Measurements from ENCODE around the gene TPCN2. TPM values are rescaled to one million over a fixed set of nuclear protein-coding genes. Genes with fewer than 3 reads are reported as not detected.

The TPCN2 gene
- total RNA-seq, 2 experiments from 2014 or later: 18.0 to 22.1 TPM

DNA sequence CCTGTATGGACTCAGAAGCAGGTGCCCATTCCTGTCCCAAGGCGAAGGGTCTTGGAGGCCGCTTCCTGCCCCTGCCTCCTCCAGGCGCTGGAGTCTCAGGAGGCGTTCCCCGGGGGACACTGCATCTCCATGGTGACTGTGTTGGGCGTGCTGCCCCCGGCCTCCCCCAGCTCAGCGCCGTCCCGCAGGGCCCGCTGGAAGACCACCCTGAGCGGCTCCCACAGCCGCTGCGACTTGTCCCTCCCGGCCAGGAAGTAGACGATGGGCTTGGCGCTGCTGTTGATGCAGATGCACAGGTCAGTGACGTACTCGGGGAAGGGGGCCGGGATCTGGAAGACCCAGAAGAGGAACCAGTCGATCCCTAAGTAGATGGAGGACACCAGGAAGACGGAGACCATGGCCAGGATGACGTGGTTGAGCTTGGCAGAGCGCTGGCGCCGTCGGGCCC is 43.5 kb upstream of the TPCN2 start:
- no peaks in the 10 kb centered on the region for H3K36me3 Mint-ChIP-seq (ENCODE audit: low read depth)
- H3K4me3 Mint-ChIP-seq: no peak overlapping the region
- H3K9me3 Mint-ChIP-seq: no peaks in the 10 kb centered on the region
- H3K27me3 Mint-ChIP-seq: peaks cover 4% of the 10 kb centered on the region
- no peaks in the 10 kb centered on the region for H3K4me1 Mint-ChIP-seq
- CTCF ChIA-PET: no interaction called here
- no peak for DNase-seq
- H3K27ac Mint-ChIP-seq: no peak overlapping the region
- POLR2A ChIA-PET: no interaction called here

DNA sequence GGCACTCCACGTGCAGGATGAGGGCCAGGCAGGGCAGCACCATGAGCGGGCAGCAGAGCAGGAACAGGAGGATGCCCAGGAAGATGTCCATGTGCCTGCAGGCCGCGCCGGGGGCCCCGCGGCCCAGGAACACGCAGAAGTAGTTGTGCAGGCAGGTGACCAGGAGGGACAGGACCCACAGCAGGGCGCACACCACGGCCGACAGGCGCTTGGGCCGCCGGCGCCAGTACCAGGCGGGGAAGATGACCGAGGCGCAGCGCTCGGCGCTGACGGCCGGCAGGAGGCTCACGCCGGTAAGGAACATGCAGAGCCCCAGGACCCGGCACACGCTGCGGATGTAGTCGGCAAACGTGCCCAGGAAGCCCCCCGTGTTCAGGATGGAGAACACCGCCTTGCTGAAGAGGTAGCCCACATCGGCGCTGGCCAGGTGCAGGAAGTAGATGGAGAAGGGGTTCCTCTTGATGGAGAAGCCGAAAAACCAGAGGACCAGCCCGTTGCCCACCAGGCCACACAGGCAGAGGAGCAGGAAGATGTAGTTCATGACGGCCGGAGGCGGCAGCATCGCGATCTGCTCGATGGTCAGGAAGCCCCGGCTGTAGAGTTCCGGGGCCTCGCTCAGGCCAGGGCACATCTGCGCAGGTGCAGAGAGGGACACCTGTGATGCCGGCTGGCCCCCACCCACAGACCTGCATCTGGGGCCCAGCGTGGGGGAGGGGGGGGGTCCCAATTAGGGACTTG is 42.9 kb upstream of the TPCN2 start:
- ChIA-PET POLR2A (no interaction called here), CTCF (no interaction called here)
- no peak for DNase-seq
- H3K9me3 Mint-ChIP-seq: no peaks in the 10 kb centered on the region
- H3K4me1 Mint-ChIP-seq: no peaks in the 10 kb centered on the region
- H3K36me3 Mint-ChIP-seq (ENCODE audit: low read depth): no peaks in the 10 kb centered on the region
- peaks cover 7% of the 10 kb centered on the region for H3K27me3 Mint-ChIP-seq
- H3K4me3 Mint-ChIP-seq: no peak overlapping the region
- no peak overlapping the region for H3K27ac Mint-ChIP-seq

DNA sequence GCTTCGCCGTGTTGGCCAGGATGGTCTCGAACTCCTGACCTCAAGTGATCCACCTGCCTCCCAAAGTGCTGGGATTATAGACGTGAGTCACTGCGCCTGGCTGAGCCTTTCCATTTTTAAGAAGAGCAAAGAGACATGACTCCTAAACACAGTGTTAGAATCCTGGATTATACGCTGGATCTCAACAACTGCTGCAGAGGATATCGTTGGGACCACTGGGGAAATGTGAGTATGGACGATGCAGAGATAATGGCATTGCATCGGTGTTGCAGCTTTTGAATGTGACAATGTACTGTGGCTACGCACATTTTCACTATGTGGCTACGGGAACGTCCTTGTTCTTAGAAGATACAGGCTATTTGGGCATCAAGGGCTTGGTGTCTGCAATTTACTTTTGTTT is 41.9 kb upstream of the TPCN2 start:
- DNase-seq: no peak
- H3K4me1 Mint-ChIP-seq: peaks cover 5% of the 10 kb centered on the region
- H3K9me3 Mint-ChIP-seq: no peaks in the 10 kb centered on the region
- CTCF ChIA-PET: no interaction called here
- POLR2A ChIA-PET: no interaction called here
- H3K4me3 Mint-ChIP-seq: no peak overlapping the region
- no peak overlapping the region for H3K27ac Mint-ChIP-seq
- no peaks in the 10 kb centered on the region for H3K36me3 Mint-ChIP-seq (ENCODE audit: low read depth)
- H3K27me3 Mint-ChIP-seq: peaks cover 13% of the 10 kb centered on the region

DNA sequence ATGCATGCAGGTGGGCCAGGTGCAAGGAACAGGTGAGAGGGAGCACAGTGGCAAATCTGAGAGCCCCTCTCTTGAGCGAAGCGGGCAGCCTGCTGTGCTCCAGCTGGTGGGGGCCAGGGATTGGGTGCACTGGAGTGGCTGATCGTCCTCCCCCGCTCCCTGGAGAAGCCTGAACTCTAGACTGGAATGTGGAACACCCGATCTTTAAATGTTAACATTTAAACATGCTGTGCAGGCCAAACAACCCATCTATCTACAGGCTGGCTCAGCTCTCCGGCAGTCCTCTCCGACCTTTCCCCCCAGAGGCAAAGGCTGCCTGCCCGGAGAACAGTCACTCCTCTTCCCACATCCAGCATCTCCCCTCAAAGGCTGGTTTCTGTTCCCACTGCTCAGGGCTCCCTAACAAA is 40.8 kb upstream of the TPCN2 start:
- H3K36me3 Mint-ChIP-seq (ENCODE audit: low read depth): no peaks in the 10 kb centered on the region
- H3K27me3 Mint-ChIP-seq: peaks cover 23% of the 10 kb centered on the region
- DNase-seq: no peak
- H3K4me3 Mint-ChIP-seq: no peak overlapping the region
- peaks cover 5% of the 10 kb centered on the region for H3K4me1 Mint-ChIP-seq
- ChIA-PET POLR2A (no interaction called here), CTCF (interaction anchor here (0.7 kb wide), 1 partner anchor 444 kb away, joined by 3 read pairs; no protein-coding TSS in a partner anchor)
- no peak overlapping the region for H3K27ac Mint-ChIP-seq
- H3K9me3 Mint-ChIP-seq: no peaks in the 10 kb centered on the region

DNA sequence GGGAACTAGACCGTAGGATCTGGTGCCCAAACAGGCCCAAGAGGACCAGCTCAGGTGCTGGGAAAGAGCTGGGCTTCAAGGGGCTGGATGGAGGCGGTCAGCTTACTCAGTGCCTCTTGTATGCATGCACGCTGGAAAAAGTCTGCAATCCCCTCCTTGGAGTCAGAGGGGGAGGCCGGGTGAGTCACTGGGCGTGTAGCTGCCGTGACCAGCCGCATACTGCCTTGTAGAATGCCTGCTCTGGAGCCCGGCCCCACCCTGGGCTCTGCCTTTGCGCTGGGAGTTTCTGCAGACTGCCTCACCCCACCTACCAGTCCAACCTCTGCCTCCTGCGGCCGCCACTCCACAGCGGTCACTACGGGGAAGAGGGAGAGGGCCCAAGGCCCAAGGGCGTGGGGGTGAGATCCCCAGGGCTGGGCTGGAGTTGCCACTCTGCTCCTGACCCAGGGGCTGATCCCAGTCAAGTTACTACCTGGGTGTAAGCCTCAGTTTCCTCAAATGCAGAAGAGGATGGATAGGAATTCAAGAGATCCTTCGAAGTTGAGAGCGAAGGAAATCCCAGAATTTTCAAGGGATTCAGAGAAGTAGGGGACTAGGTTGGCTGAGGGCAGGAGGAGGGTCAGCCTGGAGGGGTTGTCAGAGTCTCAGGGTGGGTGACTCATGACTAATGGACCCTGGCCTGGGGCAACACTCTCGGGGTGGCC is 39.8 kb upstream of the TPCN2 start:
- Mint-ChIP-seq H3K36me3 (ENCODE audit: low read depth) (no peaks in the 10 kb centered on the region), H3K9me3 (no peaks in the 10 kb centered on the region), H3K27ac (no peak overlapping the region), H3K4me1 (peaks cover 5% of the 10 kb centered on the region), H3K4me3 (no peak overlapping the region), H3K27me3 (peaks cover 26% of the 10 kb centered on the region)
- no peak for DNase-seq
- CTCF ChIA-PET: no interaction called here
- POLR2A ChIA-PET: no interaction called here

DNA sequence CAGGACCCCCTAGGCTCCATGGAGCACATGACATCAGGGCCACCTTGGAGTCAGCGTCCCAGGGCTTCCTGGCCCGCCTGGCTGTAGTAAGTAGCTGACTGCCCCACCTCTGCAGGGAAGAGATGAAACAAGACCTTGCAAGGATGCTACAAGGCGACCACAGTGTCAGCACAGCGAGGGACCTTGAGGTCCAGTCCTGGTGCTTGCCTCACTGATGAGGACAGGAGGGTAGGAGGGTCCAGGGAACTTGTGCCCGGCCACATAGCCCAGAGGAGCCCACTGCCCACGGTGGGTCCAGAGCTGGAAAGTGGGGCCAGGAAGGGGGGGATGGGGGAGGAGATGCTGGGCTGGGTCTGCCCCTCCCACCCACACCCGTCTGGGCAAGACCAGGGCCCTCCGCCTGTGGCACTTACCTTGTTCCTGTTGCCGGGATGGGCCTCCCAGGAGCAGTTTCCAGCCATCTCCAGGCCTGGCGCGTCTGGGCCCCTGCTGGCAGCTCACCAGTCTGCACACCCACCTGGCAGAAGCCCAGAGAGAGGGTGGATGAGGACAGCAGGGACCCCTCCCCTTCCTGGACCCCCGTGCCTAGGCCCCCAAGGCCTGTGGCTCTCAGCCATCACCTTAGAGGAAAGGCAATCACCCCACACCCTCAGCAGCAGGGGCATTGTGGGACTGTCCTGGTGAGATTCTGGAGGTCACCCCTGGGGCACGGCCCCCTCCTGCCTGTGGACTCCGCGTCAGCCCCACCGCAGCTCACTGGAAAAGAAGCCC is 39.1 kb upstream of the TPCN2 start:
- ChIA-PET CTCF (interaction anchor here (0.6 to 1.5 kb wide), 2 partner anchors 12 to 26 kb away, joined by 3 to 4 read pairs; no protein-coding TSS in a partner anchor), POLR2A (no interaction called here)
- no peaks in the 10 kb centered on the region for H3K36me3 Mint-ChIP-seq (ENCODE audit: low read depth)
- H3K27me3 Mint-ChIP-seq: peaks cover 26% of the 10 kb centered on the region
- H3K4me1 Mint-ChIP-seq: peaks cover 5% of the 10 kb centered on the region
- H3K4me3 Mint-ChIP-seq: no peak overlapping the region
- no peak overlapping the region for H3K27ac Mint-ChIP-seq
- no peaks in the 10 kb centered on the region for H3K9me3 Mint-ChIP-seq
- DNase-seq: no peak

DNA sequence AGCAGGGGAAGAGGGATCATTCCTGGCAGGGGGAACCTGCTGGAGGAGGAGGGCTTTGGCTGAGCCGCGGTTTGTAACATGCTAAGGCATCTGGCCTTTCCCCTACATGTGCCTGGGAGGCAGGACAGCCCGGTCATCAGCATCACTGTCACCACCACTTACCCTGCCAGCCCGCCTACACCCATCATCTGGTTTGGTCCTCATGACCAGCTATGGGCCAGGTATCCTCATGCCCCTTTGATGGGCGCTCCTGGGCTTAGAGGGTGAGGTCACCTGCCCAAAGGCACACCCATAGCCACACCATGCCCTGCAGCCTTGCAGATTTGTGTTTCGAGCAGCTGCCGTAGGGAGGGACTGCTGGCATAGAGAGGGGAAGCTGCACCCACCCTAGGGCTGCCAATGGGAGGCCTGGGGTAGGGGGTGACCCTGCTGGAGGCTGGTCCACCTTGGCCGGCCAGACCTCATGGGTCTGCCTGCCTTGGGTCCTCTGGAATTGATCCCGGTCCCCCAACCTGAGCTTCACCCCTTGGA is 38.3 kb upstream of the TPCN2 start:
- H3K27ac Mint-ChIP-seq: no peak overlapping the region
- no peak overlapping the region for H3K4me3 Mint-ChIP-seq
- ChIA-PET POLR2A (interaction anchor here (0.8 kb wide), 1 partner anchor 38 kb away, joined by 5 read pairs; the partner anchor contains the start of gene TPCN2), CTCF (interaction anchor here (0.6 to 1.9 kb wide), 4 partner anchors 12 to 1091 kb away, joined by 3 to 4 read pairs (median 4); no protein-coding TSS in a partner anchor)
- peaks cover 5% of the 10 kb centered on the region for H3K4me1 Mint-ChIP-seq
- no peaks in the 10 kb centered on the region for H3K36me3 Mint-ChIP-seq (ENCODE audit: low read depth)
- no peaks in the 10 kb centered on the region for H3K9me3 Mint-ChIP-seq
- DNase-seq: no peak
- peaks cover 26% of the 10 kb centered on the region for H3K27me3 Mint-ChIP-seq

DNA sequence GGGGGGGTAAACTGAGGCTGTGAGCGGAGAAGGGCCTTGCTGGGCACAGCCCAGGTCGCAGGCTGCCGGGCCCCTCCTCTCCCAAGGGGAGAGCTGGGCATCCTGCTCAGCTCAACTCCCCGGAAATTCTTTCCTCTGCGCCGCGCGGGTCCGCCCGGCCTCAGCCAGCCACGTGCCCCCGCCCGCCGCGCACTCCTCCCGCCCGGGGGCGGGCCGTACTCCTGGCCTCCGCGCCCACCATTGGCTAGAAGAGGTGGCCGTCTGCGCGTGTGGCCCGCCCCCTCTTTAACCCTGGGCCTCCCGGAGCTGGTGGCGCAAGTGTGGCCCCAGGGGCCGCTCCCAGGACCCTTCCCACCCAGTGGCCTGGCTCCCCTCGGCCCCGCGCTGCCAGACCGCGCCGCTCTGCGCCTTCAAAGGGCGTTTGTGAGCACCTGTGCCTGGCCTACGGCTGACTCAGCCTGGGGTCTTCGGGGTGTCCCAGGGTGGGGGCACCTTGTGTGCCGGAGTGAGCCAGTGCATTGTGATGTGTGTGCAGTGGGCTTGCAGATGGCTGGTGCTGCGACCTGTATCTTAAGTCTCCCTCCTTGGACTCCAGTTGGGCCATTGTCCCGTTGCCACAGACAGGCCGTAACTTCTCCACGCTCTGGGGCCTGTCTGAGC is 37.6 kb upstream of the TPCN2 start:
- no peaks in the 10 kb centered on the region for H3K9me3 Mint-ChIP-seq
- peaks cover 5% of the 10 kb centered on the region for H3K4me1 Mint-ChIP-seq
- ChIA-PET POLR2A (interaction anchor here (0.8 kb wide), 1 partner anchor 37 kb away, joined by 5 read pairs; the partner anchor contains the start of gene TPCN2), CTCF (interaction anchor here (0.6 to 1.9 kb wide), 4 partner anchors 11 to 1091 kb away, joined by 3 to 4 read pairs (median 4); no protein-coding TSS in a partner anchor)
- DNase-seq: peak; percentile 33
- no peak overlapping the region for H3K27ac Mint-ChIP-seq
- peaks cover 26% of the 10 kb centered on the region for H3K27me3 Mint-ChIP-seq
- H3K4me3 Mint-ChIP-seq: no peak overlapping the region
- H3K36me3 Mint-ChIP-seq (ENCODE audit: low read depth): no peaks in the 10 kb centered on the region

DNA sequence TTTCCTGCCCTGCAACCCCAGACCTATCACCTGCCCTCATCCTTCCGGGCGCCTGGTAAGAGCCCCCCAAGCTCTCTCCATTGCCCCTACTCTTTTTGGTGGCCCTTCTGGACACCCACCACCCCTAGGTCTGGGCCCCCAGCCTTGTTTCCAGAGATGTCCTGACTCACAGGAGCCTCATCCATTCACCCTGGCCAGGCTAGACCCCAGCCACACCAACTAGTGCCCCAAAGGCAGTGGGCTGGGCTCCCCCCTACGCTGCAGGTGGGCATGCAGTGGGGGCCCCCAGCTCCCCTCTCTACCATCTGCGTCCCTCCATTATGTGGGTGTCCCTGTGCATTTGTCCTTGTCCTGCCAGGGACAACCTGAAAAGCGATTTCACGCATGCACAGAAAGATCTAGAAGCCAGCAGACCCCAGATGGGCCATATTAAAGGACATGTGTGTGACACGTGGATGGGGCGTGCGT is 37.1 kb upstream of the TPCN2 start:
- H3K9me3 Mint-ChIP-seq: no peaks in the 10 kb centered on the region
- POLR2A ChIA-PET: no interaction called here
- no peak overlapping the region for H3K27ac Mint-ChIP-seq
- no peak overlapping the region for H3K4me3 Mint-ChIP-seq
- H3K27me3 Mint-ChIP-seq: peaks cover 26% of the 10 kb centered on the region
- DNase-seq: no peak
- CTCF ChIA-PET: interaction anchor here (1.1 to 1.9 kb wide), 2 partner anchors 11 to 18 kb away, joined by 4 read pairs; no protein-coding TSS in a partner anchor
- H3K4me1 Mint-ChIP-seq: peaks cover 5% of the 10 kb centered on the region
- H3K36me3 Mint-ChIP-seq (ENCODE audit: low read depth): no peaks in the 10 kb centered on the region

DNA sequence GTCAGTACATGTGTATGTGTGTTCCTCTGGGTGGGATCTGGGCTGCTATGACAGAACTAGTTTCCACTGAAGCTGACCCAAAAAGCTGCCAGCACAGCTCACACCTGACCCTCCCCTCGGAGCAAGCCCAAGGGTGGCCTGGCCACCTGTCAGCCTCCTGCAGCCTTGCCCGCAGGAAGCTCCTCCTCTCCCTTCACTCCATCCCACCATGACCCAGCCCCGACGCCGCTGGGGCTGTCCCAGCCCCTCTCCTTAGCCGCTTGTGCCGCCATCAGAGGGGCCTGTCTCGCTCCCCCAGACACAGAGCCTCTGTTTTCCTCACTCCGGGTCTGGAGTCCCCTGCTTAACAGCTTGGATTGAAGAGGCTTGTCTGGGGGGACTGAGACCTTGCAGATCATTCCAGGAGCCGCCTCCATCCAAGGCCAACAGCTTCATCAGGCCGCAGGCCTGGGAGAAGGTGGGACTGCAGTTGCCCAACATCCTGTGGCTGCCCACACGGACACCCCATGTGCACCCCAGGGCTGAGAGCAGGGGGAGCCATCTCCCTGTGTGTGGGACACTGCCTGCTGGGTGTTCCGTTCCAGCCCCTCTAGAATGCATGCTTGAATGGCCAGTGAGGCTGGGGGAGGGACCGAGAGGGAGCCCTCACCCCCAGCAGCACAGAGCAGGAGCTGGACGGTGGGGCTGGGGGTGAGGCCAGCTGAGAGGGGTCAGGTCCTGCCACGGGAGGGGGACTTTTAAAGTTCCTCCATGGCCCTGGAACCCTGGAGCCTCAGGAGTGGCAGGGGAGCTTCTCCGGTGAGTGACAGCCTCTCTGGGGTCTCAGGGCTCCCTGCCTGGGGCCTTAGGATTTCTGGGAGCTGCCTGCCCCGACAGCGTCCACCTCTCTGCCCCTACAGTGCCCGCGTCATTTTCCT is 36.4 kb upstream of the TPCN2 start:
- no peak for DNase-seq
- peaks cover 5% of the 10 kb centered on the region for H3K4me1 Mint-ChIP-seq
- POLR2A ChIA-PET: interaction anchor here (0.6 kb wide), 1 partner anchor 246 kb away, joined by 3 read pairs; no protein-coding TSS in a partner anchor
- H3K9me3 Mint-ChIP-seq: no peaks in the 10 kb centered on the region
- H3K36me3 Mint-ChIP-seq (ENCODE audit: low read depth): no peaks in the 10 kb centered on the region
- no peak overlapping the region for H3K4me3 Mint-ChIP-seq
- CTCF ChIA-PET: interaction anchor here (1.1 to 1.9 kb wide), 2 partner anchors 10 to 19 kb away, joined by 4 read pairs; no protein-coding TSS in a partner anchor
- H3K27me3 Mint-ChIP-seq: peaks cover 24% of the 10 kb centered on the region
- H3K27ac Mint-ChIP-seq: no peak overlapping the region

Data from activated CD4-positive, alpha-beta T cell treated with anti-CD3 and anti-CD28 coated beads, Interleukin-2, amount 10 ng/mL, durations not matched to agents 7 days and 5 days (primary cell).